Activated CD4-positive, alpha-beta T cell treated with anti-CD3 and anti-CD28 coated beads for 36 hours (primary cell): Measurements from ENCODE around the gene GSG1. TPM values are rescaled to one million over a fixed set of nuclear protein-coding genes. Genes with fewer than 3 reads are reported as not detected.

ENCODE experiments used
- ATAC-seq: fragments of 200-7000 bp; cut with Tn5 transposase; one replicate; pipeline ENCODE4 v1.10.0; 2021; ENCODE audit warnings: mild to moderate bottlenecking, moderate library complexity
- CTCF ChIA-PET: fragments of 350-600 bp; sonication (Branson Sonifier 250); formaldehyde crosslinking; loops from one replicate; lab custom pipeline; 2021; ENCODE audit warnings: antibody characterized with exemption; lab: Charles Lee
- POLR2A ChIA-PET: fragments of 350-600 bp; sonication (Branson Sonifier 250); formaldehyde crosslinking; loops from one replicate; lab custom pipeline; 2021; ENCODE audit warnings: antibody characterized with exemption, inconsistent platforms; lab: Charles Lee
- DNase-seq: peaks from one replicate; pipeline ENCODE4 v3.0.0-alpha.2; 2020
- H3K27ac Mint-ChIP-seq: one replicate; pipeline ENCODE4 v1.8.0; 2021; ENCODE audit warnings: mixed read lengths
- H3K27me3 Mint-ChIP-seq: one replicate; pipeline ENCODE4 v1.8.0; 2021; ENCODE audit warnings: mixed read lengths
- H3K36me3 Mint-ChIP-seq: one replicate; pipeline ENCODE4 v1.8.0; 2021; ENCODE audit warnings: low read depth, mixed read lengths
- H3K4me1 Mint-ChIP-seq: one replicate; pipeline ENCODE4 v1.8.0; 2021; ENCODE audit warnings: mixed read lengths
- H3K4me3 Mint-ChIP-seq: one replicate; pipeline ENCODE4 v1.8.0; 2021; ENCODE audit warnings: mild to moderate bottlenecking, moderate library complexity, mixed read lengths
- H3K9me3 Mint-ChIP-seq: one replicate; pipeline ENCODE4 v1.8.0; 2021; ENCODE audit warnings: low read depth, mixed read lengths
- intact Hi-C, 2 experiments: fragments of 100-400 bp; cut with DNase I in 1 of 2; cut with micrococcal nuclease in 1 of 2; formaldehyde crosslinking; loops; one replicate each; pipeline versions ENCODE4 v1.14.2 to v1.15.1; 2022 to 2024; cut with DNase I, micrococcal nuclease
- total RNA-seq, 2 experiments: library from RNA; stranded (reverse); gene quantifications; one replicate each; pipeline ENCODE4 v1.2.3, GENCODE V29; 2021

GSG1 gene
- total RNA-seq, 2 experiments from 2014 or later: not detected

DNA sequence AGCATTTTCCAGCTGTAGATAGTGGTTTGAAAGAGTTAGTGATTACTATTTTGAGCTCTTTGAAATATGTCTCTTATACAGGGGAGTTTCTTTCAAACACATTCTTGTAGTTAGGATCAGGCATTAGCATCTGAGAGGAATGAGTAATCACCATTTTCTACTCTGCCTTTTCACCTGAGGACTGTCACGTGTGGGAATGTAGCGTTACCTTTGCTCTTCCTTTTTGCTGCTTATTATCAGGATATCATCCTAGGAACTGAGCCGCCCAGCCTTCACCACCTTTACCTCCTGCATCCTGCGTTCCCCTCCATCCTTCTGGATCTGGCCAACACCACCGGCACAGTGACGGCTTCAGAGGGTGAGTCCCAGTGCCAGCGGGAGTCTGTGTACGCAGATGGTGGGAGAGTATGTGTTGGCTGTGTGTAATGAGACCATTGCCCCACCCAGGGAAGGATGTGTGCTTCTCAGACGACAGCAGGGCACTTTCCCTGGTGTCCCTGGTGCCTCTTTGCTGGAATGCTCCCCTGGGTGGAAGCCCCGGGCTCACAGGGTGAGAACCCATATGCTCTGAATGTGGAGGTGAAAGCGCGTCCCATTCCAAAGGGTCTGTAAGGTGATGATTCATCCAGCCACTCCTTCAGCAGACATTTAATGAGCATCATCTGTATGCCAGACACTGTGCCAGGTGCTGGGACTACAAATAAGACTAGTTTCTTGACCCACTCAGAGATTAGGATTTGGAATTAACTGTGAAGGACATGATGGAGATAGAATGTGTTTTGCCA, 27.5 kb downstream of the GSG1 start:
- ChIA-PET CTCF (no interaction called here), POLR2A (no interaction called here)
- ATAC-seq: no peak
- no peak for DNase-seq
- Mint-ChIP-seq H3K27ac (no peak overlapping the region), H3K9me3 (no peaks in the 10 kb centered on the region), H3K4me1 (no peaks in the 10 kb centered on the region), H3K36me3 (peaks cover 23% of the 10 kb centered on the region), H3K4me3 (no peak overlapping the region), H3K27me3 (no peaks in the 10 kb centered on the region)
- intact Hi-C loops: no loop called here

DNA sequence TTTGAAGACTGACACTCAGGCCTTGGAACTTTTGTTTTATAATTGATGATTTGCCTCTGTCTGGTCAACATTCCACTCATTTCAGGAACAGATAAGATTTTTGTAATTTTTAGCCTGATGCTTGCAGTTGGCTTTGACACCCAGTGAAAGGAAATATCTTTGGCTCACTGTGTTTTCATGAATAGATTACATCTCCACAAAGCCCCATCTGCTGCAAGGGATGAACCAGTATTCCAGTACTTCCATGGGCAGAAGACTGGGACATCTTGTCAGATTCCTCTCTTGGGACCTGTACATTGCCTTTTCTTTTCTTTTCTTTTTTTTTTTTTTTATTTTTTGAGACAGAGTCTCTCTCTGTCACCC, 28.4 kb downstream of the GSG1 start:
- ChIA-PET POLR2A (no interaction called here), CTCF (no interaction called here)
- intact Hi-C loops: no loop called here
- DNase-seq: no peak
- Mint-ChIP-seq H3K4me1 (no peaks in the 10 kb centered on the region), H3K4me3 (no peak overlapping the region), H3K27me3 (no peaks in the 10 kb centered on the region), H3K27ac (no peak overlapping the region), H3K36me3 (peaks cover 20% of the 10 kb centered on the region), H3K9me3 (no peaks in the 10 kb centered on the region)
- ATAC-seq: no peak

DNA sequence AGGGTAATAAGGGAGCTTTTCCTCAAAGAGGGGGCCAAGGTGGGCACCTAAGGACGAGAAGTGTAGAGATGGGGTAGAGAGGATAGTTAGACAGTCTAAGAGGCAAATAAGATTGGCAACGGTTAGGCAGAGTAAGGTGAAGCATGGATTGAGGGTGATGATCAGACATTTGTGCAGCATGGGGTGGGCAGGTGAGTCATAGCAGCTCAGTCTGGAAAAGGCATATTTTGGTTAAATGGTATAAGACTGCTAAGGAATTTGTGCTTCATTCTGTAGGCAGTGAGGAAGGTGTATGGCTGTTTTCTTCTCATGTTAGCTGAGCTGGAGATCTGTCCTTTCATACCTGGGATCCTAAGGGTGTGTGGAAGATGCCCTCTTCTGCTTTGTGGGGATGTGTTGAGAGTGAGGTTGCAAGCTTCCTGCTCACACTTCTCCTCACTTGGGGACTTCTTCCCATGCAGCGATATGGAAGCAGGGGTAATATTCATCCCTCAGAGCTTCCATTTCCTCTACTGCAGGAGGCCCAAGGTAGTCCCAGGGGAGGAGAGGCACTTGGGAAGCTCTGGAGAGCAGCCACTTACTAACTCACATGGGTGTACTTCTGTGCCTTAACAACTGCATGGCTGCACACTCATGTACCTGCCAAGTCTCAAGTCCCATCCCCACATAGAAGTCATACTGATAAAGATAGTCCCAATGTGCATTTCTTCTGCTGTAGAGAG, 28.9 kb downstream of the GSG1 start:
- no peak overlapping the region for H3K4me3 Mint-ChIP-seq
- intact Hi-C loops: no loop called here
- no peaks in the 10 kb centered on the region for H3K27me3 Mint-ChIP-seq
- CTCF ChIA-PET: interaction anchor here (1.1 kb wide), 1 partner anchor 138 kb away, joined by 3 read pairs; no protein-coding TSS in a partner anchor
- H3K9me3 Mint-ChIP-seq: no peaks in the 10 kb centered on the region
- POLR2A ChIA-PET: no interaction called here
- H3K36me3 Mint-ChIP-seq: peaks cover 18% of the 10 kb centered on the region
- no peak overlapping the region for H3K27ac Mint-ChIP-seq
- no peak for DNase-seq
- H3K4me1 Mint-ChIP-seq: no peaks in the 10 kb centered on the region
- ATAC-seq: no peak

DNA sequence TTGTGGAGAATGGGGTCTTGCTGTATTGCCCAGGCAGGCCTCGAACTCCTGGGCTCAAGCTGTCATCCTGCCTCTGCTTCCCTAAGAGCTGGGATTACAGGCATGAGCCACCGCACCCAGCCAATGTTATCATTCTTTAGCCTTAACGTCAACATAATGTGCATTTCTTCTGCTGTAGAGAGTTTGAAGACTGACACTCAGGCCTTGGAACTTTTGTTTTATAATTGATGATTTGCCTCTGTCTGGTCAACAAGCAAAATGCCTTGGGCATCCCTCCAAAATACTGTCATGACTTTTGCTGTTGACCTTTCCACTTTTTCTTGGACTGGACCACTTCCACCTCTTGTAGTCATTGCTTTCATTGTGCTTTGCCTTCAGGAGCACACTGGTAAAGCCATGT, 30.3 kb downstream of the GSG1 start:
- H3K27ac Mint-ChIP-seq: no peak overlapping the region
- intact Hi-C loops: no loop called here
- ChIA-PET POLR2A (interaction anchor here (0.7 kb wide), 1 partner anchor 183 kb away, joined by 3 read pairs; no protein-coding TSS in a partner anchor), CTCF (interaction anchor here (0.7 to 1.1 kb wide), 2 partner anchors 138 to 139 kb away, joined by 3 read pairs; no protein-coding TSS in a partner anchor)
- H3K4me1 Mint-ChIP-seq: no peaks in the 10 kb centered on the region
- peaks cover 23% of the 10 kb centered on the region for H3K36me3 Mint-ChIP-seq
- H3K9me3 Mint-ChIP-seq: no peaks in the 10 kb centered on the region
- no peaks in the 10 kb centered on the region for H3K27me3 Mint-ChIP-seq
- no peak for ATAC-seq
- H3K4me3 Mint-ChIP-seq: no peak overlapping the region
- DNase-seq: no peak

DNA sequence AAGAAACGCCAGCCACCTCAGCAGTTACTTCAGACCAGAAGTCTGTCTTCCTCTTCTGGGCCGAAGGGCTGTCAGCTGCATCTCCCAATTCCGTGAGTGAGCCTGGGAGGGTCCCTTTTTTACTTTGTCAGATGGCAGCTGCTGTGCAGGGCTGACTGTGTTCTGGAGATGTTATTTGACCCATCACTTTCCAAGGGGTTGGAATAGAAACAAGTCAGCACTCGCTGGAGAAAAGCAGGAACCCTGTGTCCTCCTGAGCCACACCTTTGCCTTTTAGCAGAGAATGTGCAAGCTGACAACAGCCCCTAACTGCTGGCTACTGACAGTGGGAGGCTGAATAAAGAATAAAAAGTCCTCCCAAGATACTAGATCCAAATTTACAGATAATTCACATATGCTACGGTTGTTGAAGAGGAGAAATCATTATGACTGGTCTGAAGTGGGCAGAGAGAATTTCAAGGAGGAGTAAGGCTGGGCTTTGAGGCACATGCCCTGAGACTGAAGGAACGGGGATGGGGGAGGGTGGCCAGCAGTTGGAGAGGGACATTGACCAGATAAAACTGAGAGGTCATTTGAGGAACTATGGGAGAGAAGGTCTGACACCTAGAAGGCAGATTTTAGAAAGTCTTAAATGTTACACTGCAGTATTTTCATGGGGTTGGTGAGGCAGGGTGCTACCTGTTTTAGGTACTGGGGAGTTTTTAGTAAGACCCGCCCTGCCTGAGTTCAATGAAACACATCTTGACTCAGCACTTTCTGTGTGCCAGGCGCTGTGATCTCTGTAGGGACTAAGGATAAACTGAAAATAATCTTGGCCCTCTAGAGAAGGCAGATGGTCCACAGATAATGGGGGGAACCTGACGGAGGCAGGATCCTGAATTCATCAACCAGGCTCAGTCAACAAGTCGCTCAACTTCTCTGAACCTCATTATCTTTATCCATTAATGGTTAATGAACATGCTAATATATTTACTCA, 31.9 kb downstream of the GSG1 start:
- Mint-ChIP-seq H3K4me1 (peaks cover 2% of the 10 kb centered on the region), H3K27me3 (no peaks in the 10 kb centered on the region), H3K4me3 (no peak overlapping the region), H3K36me3 (peaks cover 24% of the 10 kb centered on the region), H3K9me3 (no peaks in the 10 kb centered on the region), H3K27ac (no peak overlapping the region)
- POLR2A ChIA-PET: no interaction called here
- intact Hi-C loops: no loop called here
- DNase-seq (no peak), ATAC-seq (no peak)
- CTCF ChIA-PET: no interaction called here

DNA sequence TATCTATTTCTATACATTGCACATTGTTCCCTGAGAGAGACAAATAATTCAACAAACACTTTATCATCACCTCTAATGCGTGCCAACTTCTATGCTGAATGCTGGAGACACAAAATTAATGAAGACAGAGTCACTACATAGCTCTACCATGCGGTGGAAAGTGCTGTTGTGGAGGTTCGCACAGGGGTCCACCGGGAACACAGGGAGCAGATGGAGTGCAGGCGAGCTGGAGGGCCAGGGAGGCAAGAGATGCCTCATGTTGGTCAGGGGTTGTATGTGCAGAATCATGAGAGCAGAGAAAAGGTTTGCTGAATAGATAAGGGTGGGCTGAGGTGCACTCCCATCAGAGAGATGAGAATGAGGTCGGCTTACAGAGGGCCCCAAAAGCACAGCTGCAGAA, 34.1 kb downstream of the GSG1 start:
- ATAC-seq (no peak), DNase-seq (no peak)
- ChIA-PET CTCF (interaction anchor here (0.6 to 1.0 kb wide), 2 partner anchors 11 to 109 kb away, joined by 3 read pairs; no protein-coding TSS in a partner anchor), POLR2A (no interaction called here)
- peaks cover 22% of the 10 kb centered on the region for H3K36me3 Mint-ChIP-seq
- intact Hi-C loops: loop anchor here in 1 of 2 experiments (5.0 kb wide), 1 partner anchor 157 kb away; no protein-coding TSS in a partner anchor
- no peak overlapping the region for H3K27ac Mint-ChIP-seq
- peaks cover 2% of the 10 kb centered on the region for H3K4me1 Mint-ChIP-seq
- no peak overlapping the region for H3K4me3 Mint-ChIP-seq
- H3K27me3 Mint-ChIP-seq: no peaks in the 10 kb centered on the region
- H3K9me3 Mint-ChIP-seq: no peaks in the 10 kb centered on the region

DNA sequence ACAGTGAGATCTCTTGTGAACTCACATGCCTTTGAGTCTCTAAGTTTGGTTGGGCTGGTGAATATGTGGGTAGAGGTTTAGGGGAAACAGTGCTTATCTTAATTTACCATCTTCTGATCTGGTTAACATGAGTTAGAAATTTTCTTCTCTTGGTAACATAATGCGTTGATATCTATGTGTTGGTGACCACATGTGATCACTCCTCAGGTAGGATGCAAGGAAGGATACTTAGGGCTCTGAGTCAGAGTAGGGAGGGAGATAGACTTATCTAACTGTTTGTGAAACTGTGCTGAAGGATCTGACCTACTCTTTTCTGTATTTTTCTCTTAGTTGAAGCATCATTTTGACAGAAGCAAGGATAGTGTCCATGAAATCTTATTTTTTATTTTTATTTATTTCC, 36.1 kb downstream of the GSG1 start:
- Mint-ChIP-seq H3K4me1 (peaks cover 2% of the 10 kb centered on the region), H3K27ac (no peak overlapping the region), H3K4me3 (no peak overlapping the region), H3K36me3 (peaks cover 24% of the 10 kb centered on the region), H3K27me3 (no peaks in the 10 kb centered on the region), H3K9me3 (no peaks in the 10 kb centered on the region)
- ChIA-PET CTCF (no interaction called here), POLR2A (no interaction called here)
- intact Hi-C loops: loop anchor here in 1 of 2 experiments (5.0 kb wide), 1 partner anchor 155 kb away; no protein-coding TSS in a partner anchor
- DNase-seq: no peak
- ATAC-seq: no peak

DNA sequence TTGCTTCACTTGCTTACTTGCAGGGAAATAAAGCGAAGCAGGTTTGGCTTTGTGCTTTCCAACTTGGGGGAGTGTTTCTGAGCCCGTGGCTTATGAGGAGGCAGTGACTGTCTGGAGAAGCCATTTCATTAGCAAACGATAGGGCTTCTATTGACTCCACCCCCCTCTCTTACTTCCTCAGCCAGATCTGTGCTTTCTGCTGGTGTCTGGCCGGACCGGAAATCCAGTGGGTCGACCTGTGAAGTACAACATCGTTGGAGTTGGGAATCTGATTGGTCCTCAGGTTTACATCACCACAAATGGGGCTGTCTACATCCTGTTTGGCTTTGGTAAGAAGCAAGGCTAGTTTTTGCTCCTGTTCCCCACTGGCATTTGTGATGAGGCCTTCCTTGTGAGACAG, 37.0 kb downstream of the GSG1 start:
- no peak overlapping the region for H3K4me3 Mint-ChIP-seq
- no peak overlapping the region for H3K27ac Mint-ChIP-seq
- no peak for ATAC-seq
- peaks cover 22% of the 10 kb centered on the region for H3K36me3 Mint-ChIP-seq
- DNase-seq: no peak
- POLR2A ChIA-PET: interaction anchor here (0.6 kb wide), 1 partner anchor 1213 kb away, joined by 3 read pairs; no protein-coding TSS in a partner anchor
- no peaks in the 10 kb centered on the region for H3K27me3 Mint-ChIP-seq
- CTCF ChIA-PET: interaction anchor here (0.6 to 1.3 kb wide), 5 partner anchors 8 to 220 kb away, joined by 3 to 4 read pairs (median 3); no protein-coding TSS in a partner anchor
- peaks cover 2% of the 10 kb centered on the region for H3K4me1 Mint-ChIP-seq
- intact Hi-C loops: loop anchor here in 1 of 2 experiments (5.0 kb wide), 1 partner anchor 154 kb away; no protein-coding TSS in a partner anchor
- H3K9me3 Mint-ChIP-seq: no peaks in the 10 kb centered on the region

DNA sequence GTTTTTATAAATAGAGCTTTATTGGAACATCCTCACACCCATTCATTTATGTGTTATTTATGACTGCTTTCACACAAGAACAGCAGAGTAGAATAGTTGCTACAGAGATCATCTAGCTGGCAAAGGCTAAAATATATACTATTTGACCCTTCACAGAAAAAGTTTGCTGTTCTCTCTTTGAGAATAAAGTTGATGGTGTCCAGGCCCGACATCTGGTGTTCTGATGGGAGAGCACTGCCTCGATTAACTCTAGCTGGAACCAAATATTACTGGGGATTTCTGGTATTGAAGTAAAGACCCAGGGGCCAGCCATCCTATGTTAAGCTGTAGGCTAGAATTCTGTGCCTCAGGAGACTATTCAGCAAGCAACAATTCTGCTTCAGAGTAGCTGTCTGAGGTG, 37.5 kb downstream of the GSG1 start:
- no peaks in the 10 kb centered on the region for H3K9me3 Mint-ChIP-seq
- ATAC-seq (no peak), DNase-seq (no peak)
- H3K27me3 Mint-ChIP-seq: no peaks in the 10 kb centered on the region
- POLR2A ChIA-PET: interaction anchor here (0.6 kb wide), 1 partner anchor 1213 kb away, joined by 3 read pairs; no protein-coding TSS in a partner anchor
- no peak overlapping the region for H3K27ac Mint-ChIP-seq
- H3K36me3 Mint-ChIP-seq: peaks cover 24% of the 10 kb centered on the region
- intact Hi-C loops: loop anchor here in 1 of 2 experiments (5.0 kb wide), 1 partner anchor 154 kb away; no protein-coding TSS in a partner anchor
- CTCF ChIA-PET: interaction anchor here (0.6 to 1.3 kb wide), 5 partner anchors 20 to 219 kb away, joined by 3 to 4 read pairs (median 3); no protein-coding TSS in a partner anchor
- peaks cover 2% of the 10 kb centered on the region for H3K4me1 Mint-ChIP-seq
- H3K4me3 Mint-ChIP-seq: no peak overlapping the region

DNA sequence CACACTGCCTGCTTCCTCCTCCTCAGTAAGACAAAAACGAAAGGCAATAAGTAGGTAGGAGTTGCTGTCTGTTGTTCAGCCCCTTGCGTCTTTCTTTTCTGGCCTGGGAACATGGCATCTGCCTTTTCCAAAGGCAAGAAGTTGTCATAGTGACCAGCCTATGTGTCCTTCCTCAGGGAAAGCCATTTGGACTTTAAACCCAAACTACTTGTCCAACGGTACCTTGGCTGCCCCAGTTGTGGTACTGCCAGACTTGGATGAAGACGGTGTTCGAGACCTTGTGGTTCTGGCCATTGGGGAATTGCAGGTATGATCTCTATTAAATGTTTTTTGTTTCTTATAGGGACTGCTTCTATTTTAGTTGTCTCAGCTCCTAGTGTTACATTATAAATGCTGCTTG, 40.8 kb downstream of the GSG1 start:
- ChIA-PET POLR2A (interaction anchor here (0.6 kb wide), 1 partner anchor 75 kb away, joined by 3 read pairs; no protein-coding TSS in a partner anchor), CTCF (interaction anchor here (1.4 kb wide), 1 partner anchor 193 kb away, joined by 4 read pairs; no protein-coding TSS in a partner anchor)
- ATAC-seq (no peak), DNase-seq (no peak)
- Mint-ChIP-seq H3K36me3 (peaks cover 26% of the 10 kb centered on the region), H3K27ac (no peak overlapping the region), H3K4me3 (no peak overlapping the region), H3K27me3 (no peaks in the 10 kb centered on the region), H3K4me1 (peaks cover 5% of the 10 kb centered on the region), H3K9me3 (no peaks in the 10 kb centered on the region)
- intact Hi-C loops: no loop called here
